Endothelial cell (in vitro differentiated cells): ENCODE results near the gene SLC25A25. TPM values are rescaled to one million over a fixed set of nuclear protein-coding genes. Genes with fewer than 3 reads are reported as not detected.
A peak's percentile ranks its signal among the peaks of the same experiment; 100 is the strongest.

ENCODE experiments used
- DNase-seq: peaks from one replicate; pipeline ENCODE4 v3.0.0; 2021; ENCODE audit warnings: low spot score
- H3K27ac Mint-ChIP-seq: one replicate; pipeline ENCODE4 v1.8.0; 2021; ENCODE audit warnings: mixed read lengths, inconsistent platforms; ENCODE audit not compliant: unreplicated experiment
- H3K27me3 Mint-ChIP-seq: one replicate; pipeline ENCODE4 v1.8.0; 2021; ENCODE audit warnings: mild to moderate bottlenecking, moderate library complexity, mixed read lengths, inconsistent platforms; ENCODE audit not compliant: unreplicated experiment
- H3K36me3 Mint-ChIP-seq: one replicate; pipeline ENCODE4 v1.8.0; 2021; ENCODE audit warnings: mild to moderate bottlenecking, low read depth, mixed read lengths, inconsistent platforms; ENCODE audit not compliant: unreplicated experiment
- H3K4me1 Mint-ChIP-seq: one replicate; pipeline ENCODE4 v1.8.0; 2021; ENCODE audit warnings: mild to moderate bottlenecking, mixed read lengths, inconsistent platforms; ENCODE audit not compliant: unreplicated experiment
- H3K4me3 Mint-ChIP-seq: one replicate; pipeline ENCODE4 v1.8.0; 2021; ENCODE audit warnings: mild to moderate bottlenecking, mixed read lengths, inconsistent platforms; ENCODE audit not compliant: unreplicated experiment
- H3K9me3 Mint-ChIP-seq: one replicate; pipeline ENCODE4 v1.8.0; 2021; ENCODE audit warnings: mixed read lengths, inconsistent platforms; ENCODE audit not compliant: unreplicated experiment
- total RNA-seq: library from RNA; stranded (reverse); fragmentation: NEBNext Ultra II Directional; extraction: Animal tissue kit (Norgen Biotek cat#: 25700); gene quantifications from one replicate; pipeline ENCODE4 v1.2.1, GENCODE V29; 2021; ENCODE audit not compliant: unreplicated experiment
- TF ChIP-seq, protein P1 (sequence below): fragments of 200-600 bp; sonication (generic); IDR thresholded peaks from one replicate; pipeline ENCODE4 v1.5.0; 2021; ENCODE audit warnings: antibody characterized with exemption; ENCODE audit not compliant: unreplicated experiment

The SLC25A25 gene
- total RNA-seq, 1 donor from 2014 or later, result 8.5 TPM

DNA sequence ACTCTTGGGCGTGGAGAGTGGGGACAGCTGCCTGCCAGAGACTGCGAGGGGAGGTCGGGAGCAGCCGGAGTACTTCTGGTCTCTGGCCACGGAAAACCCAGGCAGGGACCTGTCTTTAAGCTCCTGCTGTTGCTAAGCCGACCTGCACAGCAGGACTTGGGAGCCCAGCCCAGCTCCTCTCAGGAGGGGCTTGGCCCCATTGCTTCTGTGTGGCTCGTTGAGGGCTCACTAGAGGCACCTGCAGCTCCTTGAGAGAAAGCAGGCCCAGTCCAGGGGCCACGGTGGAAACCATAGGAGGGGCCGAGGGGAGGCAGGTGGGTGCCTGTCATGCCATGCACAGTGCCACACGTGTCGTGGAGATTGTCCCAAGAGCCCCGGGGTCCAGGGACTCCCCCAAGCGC lies 77.9 kb downstream of the SLC25A25 start:
- no peaks in the 10 kb centered on the region for H3K9me3 Mint-ChIP-seq
- H3K4me3 Mint-ChIP-seq, result no peak overlapping the region
- H3K27ac Mint-ChIP-seq, result no peak overlapping the region

DNA sequence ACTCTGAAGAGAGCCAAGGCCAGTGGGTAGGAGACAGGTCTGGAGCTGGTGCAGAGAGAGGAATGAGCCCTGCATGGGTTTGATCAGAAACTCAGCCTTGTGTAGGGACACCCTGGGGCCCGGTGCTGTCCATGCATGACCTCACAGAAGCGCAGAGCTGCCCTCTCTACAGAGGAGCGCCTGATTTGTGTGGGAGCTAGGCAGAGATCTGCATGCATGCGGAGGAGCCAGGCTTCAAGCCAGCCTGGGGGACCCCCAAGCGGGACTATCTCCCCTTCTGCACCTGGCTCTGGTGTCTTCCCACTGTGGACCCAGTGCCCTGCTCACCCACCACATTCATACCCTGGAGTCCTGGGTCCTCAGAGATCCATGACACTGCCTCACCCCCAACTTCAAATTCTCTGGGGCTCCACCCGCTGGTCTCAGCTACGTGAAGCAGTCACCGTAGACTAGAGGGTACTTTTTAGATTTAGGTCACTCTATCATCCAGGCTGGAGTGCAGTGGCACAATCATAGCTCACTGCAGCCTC lies 78.6 kb downstream of the SLC25A25 start:
- H3K4me1 Mint-ChIP-seq, result peaks cover 10% of the 10 kb centered on the region
- H3K27ac Mint-ChIP-seq, result no peak overlapping the region
- H3K4me3 Mint-ChIP-seq, result no peak overlapping the region
- no peaks in the 10 kb centered on the region for H3K36me3 Mint-ChIP-seq
- TF ChIP-seq, protein P1, sequence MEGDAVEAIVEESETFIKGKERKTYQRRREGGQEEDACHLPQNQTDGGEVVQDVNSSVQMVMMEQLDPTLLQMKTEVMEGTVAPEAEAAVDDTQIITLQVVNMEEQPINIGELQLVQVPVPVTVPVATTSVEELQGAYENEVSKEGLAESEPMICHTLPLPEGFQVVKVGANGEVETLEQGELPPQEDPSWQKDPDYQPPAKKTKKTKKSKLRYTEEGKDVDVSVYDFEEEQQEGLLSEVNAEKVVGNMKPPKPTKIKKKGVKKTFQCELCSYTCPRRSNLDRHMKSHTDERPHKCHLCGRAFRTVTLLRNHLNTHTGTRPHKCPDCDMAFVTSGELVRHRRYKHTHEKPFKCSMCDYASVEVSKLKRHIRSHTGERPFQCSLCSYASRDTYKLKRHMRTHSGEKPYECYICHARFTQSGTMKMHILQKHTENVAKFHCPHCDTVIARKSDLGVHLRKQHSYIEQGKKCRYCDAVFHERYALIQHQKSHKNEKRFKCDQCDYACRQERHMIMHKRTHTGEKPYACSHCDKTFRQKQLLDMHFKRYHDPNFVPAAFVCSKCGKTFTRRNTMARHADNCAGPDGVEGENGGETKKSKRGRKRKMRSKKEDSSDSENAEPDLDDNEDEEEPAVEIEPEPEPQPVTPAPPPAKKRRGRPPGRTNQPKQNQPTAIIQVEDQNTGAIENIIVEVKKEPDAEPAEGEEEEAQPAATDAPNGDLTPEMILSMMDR, result no peak
- no peaks in the 10 kb centered on the region for H3K9me3 Mint-ChIP-seq
- DNase-seq, result no peak
- H3K27me3 Mint-ChIP-seq, result peaks cover 14% of the 10 kb centered on the region

More for the DNA sequence above, 77.9 kb downstream of the SLC25A25 start:
- DNase-seq, result no peak
- H3K4me1 Mint-ChIP-seq, result peaks cover 10% of the 10 kb centered on the region
- peaks cover 14% of the 10 kb centered on the region for H3K27me3 Mint-ChIP-seq
- TF ChIP-seq, protein P1, result no peak
- no peaks in the 10 kb centered on the region for H3K36me3 Mint-ChIP-seq

DNA sequence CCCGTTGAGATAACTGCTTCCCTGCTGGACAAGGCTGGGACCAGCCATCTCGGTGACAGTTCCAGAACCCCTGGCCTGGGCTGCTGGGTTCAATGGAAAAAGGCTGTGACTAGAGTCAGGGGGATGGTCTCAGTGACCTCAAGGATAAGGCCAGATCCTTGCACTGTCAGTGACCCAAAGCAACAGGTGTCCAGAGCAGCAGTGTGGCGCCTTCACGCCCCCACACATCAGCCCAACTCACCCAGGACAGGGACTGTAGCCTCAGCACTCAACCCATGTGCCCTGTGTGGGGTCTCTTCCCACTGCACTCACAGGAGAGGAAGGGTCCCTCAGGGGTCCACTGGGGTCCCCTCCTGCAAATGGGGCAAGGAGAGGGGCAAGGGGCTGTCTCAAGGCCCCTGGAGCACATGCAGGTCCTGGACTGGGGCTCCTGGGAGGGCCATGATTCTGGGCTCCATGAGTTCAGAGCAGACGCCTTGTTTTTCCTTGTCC lies 80.5 kb downstream of the SLC25A25 start:
- peaks cover 7% of the 10 kb centered on the region for H3K4me1 Mint-ChIP-seq
- H3K27ac Mint-ChIP-seq, result no peak overlapping the region
- no peaks in the 10 kb centered on the region for H3K36me3 Mint-ChIP-seq
- H3K27me3 Mint-ChIP-seq, result peaks cover 10% of the 10 kb centered on the region
- no peak overlapping the region for H3K4me3 Mint-ChIP-seq
- DNase-seq, result no peak
- H3K9me3 Mint-ChIP-seq, result no peaks in the 10 kb centered on the region
- TF ChIP-seq, protein P1, result no peak

DNA sequence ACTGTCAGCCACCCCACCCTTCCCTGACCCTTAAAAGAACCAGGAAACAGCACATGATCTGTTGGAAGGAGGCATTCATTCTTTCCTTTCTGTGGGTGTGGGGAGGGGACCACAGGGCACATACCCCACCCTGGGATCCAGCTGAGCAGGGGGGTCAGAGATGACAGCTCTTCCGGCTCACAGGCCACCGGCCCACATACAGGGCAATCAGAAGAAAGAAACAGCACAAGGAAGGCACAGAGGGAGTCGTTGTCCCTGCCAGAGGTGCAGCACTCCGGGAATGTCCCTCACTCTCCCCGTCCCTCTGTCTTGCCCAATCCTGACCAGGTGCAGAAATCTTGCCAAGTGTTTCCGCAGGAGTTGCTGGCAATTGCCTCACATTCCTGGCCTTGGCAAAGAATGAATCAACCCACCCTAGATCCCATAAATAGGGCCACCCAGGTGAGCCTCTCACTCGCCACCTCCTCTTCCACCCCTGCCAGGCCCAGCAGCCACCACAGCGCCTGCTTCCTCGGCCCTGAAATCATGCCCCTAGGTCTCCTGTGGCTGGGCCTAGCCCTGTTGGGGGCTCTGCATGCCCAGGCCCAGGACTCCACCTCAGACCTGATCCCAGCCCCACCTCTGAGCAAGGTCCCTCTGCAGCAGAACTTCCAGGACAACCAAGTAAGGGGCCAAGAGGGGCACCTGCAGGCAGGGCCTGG lies 81.1 kb downstream of the SLC25A25 start, which contains the start of gene LCN2:
LCN2 (plus strand) TSS at position 453 of the 701 bp plus-strand sequence; CDS start at position 526, 73 bp downstream.
- Mint-ChIP-seq H3K27me3 (peaks cover 10% of the 10 kb centered on the region), H3K36me3 (no peaks in the 10 kb centered on the region), H3K9me3 (no peaks in the 10 kb centered on the region), H3K4me1 (peaks cover 7% of the 10 kb centered on the region), H3K27ac (peak within 1 kb of the TSS; percentile 20), H3K4me3 (no peak within 1 kb of the TSS)
- TF ChIP-seq, protein P1, result no peak
- no peak for DNase-seq
